GM18867 (cell line): ENCODE measurements around the gene SLC43A2.
"Not testable (repeated sequence)": the region's sequence is repeated elsewhere in the genome, so short reads cannot be mapped to it uniquely, and the experiment has no call there.

ENCODE experiments used
- ATAC-seq: cut with Tn5 transposase; IDR thresholded peaks from one replicate; pipeline ENCODE4 v1.9.1; 2021; ENCODE audit warnings: mild to moderate bottlenecking, moderate library complexity; ENCODE audit not compliant: unreplicated experiment

Gene SLC43A2

DNA sequence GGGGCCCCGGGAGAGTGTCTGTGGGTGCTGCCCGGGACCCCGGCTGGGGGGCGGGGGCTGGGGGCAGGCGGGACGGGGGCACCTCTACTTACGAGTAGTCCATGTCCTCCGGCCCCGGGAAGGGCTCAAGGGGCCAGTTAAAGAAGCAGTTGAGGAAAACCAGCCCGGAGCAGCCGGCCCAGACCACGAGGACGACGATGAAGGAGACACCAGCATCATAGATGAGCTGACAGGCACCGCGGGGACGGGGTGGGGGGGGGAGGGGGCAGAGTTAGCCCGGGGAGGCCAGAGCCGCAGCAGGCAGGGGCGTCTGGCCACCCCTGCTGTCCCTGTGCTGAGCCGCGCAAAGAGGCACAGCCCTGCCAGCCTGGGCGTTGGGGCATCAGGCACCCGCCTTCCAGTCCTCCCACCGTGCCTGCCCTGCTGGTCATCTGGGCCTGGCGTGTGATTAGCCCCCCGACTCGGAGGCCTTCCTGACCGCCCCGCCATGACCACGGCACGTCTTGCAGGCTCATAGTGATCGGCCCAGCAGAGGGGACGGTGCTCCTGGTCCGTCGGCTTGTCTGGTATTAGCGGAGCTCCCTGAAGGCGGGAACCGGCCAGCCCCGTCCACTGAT is 37.1 kb downstream of the SLC43A2 start:
- no peak for ATAC-seq

DNA sequence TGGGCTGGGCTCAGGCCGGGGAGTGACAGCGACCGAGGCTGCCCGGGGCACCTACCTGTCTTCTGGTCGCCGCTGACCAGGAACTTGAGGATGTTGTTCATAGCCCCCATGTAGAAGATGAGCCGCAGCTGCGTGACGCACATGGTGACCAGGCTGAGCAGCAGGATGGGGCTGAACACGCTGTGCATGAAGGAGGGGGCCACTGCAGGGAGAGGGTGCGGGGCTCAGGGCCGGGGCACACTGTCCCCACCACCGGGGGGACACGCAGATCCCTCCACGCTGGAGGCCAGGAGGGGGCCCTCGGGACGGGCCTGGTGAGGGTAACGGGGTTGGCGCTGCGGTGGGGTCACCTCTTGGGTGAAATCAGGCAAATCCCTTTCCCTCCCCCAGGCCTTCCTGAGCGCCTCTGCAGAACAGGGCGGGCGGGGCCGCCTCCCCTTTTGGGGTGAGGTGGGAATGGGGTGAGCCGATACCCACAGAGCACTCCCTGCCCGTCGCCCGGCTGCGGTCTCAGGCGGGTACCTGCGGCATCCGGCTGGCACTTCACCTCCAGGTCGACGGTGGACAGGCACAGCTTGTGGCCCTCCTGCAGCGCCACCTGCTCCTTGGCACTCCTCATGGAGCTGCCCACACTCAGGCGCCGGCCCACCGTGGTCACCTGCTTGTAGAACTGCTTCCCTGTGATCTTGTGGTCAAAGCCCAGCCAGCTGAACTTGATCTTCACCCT is 37.7 kb downstream of the SLC43A2 start:
- ATAC-seq, result no peak

DNA sequence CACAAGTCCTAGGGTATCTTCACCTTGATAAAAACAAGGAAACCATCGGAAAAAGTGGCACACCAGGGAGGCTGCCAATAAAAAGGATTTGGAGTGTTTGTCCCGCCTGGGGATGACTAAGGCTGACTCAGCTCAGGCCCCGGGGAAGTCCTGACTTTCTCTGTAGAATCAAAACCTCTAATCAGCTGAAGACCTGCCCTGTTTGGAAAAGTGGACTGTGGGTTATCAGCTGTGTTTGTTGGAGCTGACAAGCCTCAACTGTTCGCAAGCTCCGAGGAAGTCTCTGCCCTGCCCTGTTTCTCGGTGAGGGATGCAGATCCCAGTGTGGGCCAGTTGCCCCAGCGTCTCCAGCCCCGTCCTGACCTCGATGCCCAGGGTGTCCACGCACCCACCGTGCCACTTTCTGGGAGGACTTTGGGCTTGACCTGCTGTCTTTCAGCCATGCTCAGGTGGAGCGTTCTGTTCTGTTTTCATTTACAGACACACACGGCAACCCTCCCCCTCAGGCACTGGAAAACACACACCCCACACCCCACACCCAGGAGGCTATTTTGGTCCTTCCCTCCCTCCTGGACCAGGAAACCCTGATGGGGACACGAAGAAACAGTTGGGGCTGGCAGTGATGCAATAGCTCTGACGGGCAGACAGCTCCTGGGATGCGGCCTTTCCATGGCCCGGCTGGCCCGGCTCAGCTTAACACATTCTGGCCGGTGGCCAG is 38.4 kb downstream of the SLC43A2 start:
- ATAC-seq, result no peak

DNA sequence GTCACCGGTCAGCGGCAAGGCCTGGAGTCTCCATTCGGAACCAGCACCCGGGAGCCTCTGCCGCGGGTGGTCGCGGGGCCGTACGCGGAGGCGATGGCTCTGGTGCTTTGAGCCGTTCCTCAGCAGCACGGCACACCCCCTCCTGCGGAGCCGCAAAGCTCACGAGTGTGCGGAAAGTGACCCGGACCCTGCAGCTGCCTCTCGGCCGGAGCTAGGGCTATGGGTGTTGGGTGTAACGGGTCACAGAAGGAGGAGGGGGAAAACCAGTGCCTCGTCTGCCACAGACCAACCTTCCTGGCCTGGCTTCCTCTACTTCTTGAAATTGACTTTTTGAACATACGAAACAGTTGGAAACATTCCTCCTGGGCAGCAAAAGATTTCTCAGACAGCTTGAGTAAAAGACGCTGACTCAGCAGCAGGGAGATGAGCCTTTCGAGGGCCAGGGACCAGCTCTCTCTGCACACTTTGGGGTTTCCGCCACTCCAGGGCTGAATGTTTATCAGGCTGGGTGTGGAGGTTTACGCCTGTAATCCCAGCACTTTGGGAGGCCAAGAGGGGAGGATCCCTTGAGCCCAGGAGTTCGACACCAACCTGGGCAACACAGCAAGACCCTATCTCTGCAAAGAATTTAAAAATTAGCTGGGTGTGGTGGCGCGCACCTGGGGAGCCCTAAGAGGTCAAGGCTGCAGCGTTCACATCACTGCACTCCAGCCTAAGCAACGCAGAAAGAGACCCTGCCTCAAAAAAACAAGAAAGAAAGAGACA is 39.6 kb downstream of the SLC43A2 start:
- ATAC-seq, result no peak

DNA sequence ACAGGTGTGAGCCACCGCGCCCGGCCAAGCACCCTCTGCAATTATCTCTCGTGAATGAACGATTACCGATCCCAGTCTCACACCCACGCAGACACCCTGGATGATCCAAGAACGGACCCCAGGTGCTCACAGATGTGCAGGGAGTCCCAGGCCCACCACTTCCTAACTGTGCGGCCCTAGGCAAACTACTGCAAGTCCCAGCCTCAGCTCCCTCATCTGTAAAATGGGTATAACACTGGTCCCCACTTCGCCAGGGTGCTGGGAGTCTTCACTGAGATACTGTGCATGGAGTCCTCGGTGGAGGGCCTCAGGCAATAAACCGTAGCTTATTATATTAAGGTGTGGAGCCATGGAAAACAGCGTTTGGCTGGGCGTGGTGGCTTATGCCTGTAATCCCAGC is 44.5 kb downstream of the SLC43A2 start:
- no peak for ATAC-seq

DNA sequence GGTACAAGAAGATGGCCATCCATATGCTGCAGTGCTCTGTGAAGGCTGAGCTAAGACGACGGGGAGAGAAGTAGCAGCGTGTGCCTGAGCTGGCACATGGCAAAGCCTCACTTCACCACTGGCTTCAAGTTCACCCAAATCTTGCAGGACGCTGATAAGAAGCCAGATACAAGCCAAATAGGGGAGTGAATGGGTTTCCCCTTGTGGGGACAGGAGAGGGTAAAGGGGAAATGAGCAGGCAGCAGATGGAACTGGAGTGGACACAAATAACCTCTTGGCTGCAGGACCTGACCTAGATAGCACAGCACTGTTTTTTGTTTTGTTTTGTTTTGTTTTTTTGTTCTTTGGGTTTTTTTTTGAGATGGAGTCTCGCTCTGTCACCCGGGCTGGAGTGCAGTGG is 45.1 kb downstream of the SLC43A2 start:
- ATAC-seq, result no peak

DNA sequence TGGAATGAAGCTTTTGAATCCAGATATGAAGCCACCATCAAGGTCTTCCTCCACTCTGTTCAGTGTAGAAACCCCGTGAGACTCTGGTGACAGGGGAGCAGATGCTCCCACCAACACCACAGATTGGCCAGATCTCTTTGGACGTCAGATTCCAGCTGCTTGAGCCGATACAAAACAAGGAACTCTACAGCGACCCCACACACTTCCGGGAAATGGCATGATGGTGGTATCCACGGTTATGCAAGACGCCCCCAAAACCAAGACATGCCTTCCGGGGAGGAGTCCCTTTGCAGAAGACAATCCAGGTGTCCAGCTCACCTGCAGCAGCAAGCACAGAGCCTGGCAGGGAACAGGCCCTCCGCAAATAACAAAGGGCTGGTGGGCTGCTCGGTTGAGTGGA is 46.3 kb downstream of the SLC43A2 start:
- ATAC-seq, result no peak

DNA sequence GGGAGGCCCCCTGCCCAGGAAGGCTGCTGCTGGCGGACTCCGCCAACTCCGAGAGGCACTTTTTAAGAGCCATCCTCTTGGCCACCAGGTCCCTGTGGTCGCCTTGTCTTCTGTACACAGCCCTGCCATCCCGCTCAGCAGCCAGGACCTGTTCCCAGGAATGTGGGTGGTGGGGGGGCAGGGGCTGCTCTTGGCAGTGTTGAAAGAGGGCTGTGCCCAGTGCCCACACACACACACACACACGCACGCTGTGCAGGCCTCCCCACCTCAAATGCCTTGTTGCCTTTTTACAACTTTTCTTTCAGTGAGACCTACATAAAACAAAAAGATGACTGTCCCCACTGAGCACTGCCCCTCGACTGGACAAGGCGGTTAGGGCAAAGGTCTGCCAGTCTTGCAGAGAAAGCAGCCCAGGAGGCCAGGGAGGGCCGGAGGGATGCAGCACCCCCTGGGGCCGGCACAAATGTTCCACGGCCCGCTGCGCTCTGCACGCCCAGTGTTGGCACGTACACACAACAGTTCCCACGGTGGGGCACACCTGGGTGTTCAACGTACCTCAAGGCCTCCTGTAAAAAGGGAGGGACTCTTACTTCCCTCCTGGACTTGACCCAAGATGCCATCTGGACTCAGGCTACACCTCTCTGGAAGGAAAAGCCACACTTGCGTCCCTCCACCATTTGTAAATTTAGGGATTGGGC is 47.5 kb downstream of the SLC43A2 start:
- ATAC-seq, result no peak

DNA sequence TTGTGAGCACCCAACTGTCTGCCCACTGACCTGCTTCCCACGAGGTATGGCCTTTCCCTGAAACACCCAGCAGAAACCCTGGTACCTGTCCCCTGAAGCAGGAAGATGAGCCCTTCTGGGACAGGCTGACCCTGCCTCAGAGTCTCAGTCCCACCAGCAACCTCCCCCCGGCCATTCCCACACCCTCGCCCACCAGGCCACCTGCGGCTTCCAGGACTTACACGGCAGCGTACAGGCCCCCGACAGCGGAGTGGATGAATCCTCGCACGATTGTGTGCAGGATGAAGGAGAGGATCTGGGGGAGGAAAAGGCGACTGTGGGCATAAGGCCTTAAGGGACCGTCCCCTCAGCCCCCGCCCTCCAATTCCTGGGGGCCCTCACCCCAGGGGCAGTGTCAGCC is 50.6 kb downstream of the SLC43A2 start:
- ATAC-seq, result no peak

DNA sequence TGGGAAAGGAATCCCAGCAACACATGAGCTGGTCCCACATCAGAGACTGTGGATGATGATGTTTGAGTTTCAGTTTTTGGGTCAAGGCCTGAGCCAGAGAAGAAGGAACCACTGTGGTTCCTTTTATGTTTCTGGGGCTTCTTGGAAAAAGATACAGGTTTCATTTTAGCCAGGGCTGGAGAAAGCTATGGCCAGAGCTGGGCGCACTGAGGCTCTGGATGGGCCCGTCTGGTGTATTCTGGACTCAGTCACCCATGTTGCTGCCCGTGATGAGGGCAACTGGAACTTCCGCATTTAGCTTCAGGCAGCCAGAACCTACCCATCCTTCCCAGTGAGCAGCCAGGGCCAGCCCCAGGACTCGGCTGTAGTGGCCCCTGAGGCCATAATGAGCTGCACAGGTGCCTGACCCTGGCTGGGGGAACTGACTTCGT is 51.0 kb downstream of the SLC43A2 start:
- ATAC-seq, result no peak

DNA sequence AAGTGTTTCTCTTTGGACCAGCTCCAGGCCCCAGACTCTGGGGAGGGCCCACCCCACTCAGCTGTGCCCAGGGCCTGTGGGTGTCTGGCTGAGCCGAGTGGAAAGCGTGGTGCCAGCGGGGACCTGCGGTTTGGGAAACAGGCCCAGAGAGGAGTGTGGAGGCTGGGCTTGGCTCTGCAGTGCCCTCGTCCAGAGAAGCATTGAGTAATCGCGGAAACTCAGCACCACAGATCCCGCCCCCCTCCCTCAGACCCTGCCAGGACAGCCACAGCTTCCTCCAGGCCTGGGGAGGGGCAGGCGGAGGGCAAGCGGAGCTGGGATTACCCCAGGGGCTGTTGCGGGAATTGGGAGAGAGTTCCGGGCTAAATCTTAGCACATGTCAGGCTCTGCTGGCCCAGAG is 51.5 kb downstream of the SLC43A2 start:
- ATAC-seq, result no peak

DNA sequence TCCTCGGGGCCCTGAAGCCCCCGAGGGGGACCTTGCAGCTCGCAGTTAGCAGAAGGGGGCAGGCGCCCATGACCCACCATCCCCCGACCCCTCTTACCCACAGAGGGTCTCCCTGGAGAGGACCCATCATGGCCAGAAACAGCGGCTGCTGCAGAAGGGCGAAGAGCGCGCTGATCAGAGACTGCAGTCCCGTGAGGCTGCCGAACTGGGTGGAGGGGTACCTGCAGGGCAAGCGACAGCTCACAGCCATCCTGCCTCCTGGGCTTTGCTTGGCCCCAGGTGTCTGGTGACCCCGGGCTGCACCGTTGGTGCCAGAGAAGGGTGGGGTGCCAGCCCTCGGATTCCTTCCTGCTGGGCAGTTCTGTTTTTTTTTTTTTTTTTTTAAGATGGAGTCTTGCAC is 52.1 kb downstream of the SLC43A2 start:
- no peak for ATAC-seq

DNA sequence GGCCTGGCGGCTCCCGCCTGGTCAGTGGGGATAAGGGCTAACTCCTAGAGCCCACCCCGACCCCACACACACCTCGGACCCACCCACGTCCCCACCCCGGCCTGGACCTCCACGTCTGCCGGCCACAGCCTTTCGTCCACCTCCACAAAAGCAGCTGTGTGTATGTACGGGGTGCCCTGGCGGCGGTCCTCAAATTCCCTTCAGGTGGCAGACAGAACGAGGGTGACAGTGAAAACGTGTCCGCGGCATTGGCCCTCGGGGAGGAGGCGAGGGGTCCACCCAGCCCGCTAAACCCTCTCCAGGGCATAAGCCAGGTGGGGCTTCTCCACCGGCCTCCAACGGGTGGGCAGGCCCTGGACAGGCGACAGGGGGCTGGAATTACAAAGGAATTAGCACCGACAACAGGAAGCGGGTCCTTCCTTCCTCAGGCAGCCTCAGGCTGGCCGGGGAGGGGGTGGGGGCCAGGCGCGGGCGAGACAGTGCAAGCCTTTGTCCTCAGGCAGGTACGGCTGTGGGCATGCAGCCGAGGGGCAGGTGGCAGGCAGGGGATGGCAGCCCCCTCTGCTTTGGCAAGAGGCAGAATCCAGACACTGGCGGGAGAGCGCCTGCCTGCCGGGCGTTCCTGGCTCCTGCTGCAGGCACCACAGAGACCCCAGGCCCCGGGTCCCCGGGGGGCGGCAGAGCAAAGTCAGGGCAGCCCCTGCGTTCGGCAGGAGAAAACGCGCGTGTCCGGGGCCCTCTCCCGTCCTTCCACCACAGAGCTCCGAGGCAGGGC is 53.8 kb downstream of the SLC43A2 start:
- ATAC-seq, result no peak

DNA sequence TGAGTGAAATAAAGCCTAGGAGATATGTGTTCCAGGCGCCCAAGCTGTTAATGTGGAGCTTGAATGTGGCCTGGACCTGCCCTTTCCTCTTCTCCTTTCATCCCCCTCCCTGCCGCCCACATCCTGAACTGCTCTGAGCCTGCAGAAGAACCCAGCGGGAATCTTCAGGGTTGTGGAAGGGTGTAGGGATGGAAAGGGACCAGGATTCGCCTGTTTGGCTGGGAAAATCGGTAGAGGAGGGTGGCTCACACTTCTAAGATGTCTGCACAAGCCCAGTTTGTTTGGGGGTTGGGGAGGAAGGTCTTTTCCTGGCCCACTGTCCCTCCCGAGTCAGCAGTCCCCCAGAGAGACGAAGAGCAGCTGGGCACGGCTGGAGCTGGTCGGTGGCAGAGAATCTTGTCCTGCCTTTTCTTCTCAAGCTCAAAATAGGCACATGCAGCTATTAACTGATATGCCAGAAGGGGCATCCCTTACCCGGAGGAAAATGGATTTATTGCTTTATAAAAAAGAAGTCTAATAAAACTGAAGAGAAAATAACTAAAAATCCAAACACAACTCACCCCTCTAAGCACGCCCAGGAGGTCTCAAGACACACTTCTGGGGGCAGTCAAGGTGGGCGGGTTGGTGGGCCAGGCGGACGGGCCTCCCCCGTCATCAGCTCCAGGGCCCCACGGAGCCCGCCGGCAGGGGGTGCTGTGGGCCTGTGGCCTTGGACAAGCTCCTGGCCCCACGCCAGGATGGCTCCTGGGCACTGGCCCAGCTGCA is 54.5 kb downstream of the SLC43A2 start:
- ATAC-seq, result no peak

DNA sequence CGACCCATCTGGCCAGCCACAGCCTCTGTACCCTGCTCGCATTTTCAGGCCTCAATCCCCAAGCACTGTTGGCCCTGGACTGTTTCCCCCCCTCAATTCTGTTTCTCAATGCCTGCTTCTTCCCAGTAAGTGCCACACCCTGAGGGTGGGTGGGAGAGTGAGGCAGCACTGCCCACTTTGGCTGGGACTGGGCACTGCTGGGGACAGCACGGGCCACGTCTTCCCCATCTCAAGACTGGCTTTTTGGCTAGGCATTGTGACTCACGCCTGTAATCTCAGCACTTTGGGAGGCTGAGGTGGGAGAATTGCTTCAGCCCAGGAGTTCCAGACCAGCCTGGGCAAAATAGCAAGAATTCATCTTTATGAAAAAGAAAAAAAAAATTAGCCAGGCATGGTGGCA is 56.0 kb downstream of the SLC43A2 start:
- not testable (repeated sequence) for ATAC-seq

DNA sequence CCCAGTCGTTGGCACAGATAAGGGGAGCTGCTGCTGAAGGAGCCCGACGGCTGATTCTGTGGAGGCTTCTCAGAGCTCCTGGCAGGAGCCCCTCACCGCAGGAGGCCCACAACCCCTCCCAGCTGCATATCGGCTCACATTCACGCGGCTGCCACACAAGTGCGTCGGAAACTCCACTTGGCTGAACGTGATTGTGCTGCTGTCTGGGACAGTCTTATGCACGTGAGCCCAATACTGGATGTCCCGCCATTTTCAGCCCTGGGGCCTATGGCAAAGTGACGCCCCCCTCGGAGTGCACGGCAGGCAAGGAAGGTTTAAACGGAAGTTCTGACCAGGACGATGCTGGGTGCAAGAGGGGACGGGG is 57.3 kb downstream of the SLC43A2 start:
- no peak for ATAC-seq

DNA sequence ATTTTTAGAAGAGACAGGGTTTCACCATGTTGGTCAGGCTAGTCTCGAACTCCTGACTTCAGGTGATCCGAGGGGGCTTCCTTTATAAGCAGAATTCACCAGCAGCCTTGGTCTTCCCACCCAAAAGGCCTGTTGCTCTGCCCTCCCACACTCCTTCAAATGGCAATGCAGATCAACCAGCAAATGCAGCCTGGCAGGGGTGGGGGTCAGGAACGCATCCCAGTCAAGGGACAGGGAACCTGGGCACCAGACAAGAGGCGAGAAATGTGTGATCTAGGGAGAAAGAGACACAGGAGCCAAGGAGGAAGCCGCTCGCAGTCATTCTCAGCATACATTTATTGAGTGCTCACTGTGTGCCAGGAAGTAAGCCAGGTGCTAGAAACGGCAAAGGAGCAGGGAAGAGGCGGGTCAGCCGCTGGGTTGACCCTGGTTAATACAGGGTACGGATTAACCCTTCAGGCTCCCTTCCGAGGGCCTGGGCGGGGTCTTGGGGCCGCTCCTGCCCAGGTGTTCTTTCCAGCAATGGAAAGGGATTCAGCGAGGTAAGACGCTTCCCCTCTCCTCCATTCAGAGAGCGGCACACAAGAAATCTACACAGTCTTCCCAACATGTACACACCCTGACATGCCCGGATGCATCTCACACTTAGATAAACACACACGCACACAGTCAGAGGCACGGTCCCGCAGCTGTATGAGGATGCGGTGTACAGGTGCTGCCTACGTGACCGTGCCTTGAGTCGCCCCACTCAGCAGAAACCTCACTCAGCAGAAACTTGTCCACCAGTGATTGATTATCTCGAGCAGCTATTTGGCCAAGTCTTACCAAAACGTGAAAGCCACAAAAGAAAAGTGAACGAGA is 59.5 kb downstream of the SLC43A2 start:
- ATAC-seq, result no peak

DNA sequence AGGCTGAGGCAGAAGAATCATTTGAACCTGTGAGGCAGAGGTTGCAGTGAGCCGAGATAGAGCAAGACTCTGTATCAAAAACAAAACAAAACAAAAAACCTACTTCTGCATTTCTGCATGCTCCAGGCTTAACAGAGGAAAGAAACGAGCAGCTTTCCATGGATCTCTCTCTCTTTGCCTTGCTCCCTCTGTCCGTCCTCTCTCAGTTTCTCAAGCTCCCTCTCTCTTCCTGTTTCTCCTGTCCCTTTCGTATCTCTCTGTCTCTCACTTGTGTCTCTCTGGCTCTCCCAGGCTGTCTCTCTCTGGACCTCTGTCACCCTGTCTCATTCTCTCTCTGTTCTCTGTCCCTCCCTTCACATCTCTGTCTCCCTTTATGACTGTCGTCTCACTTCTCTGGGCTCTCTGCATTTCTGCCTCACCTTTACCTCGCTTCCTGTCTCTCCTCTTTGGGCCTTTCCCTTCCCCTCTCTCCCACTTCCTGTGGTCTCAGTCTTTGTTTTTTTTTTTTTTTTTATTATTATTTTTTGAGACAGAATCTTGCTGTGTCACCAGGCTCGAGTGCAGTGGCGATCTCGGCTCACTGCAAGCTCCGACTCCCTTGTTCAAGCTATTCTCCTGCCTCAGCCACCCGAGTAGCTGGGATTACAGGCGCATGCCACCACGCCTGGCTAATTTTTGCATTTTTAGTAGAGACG is 62.0 kb downstream of the SLC43A2 start:
- ATAC-seq, result no peak
